Thyroid gland (tissue), 4 donors: ENCODE measurements around the gene FYB1. TPM values are rescaled to one million over a fixed set of nuclear protein-coding genes. Genes with fewer than 3 reads are reported as not detected.

Experiments used
- DNase-seq, 2 donors: peaks; one replicate each; pipeline ENCODE4 v3.0.0-alpha.2; 2019
- H3K27ac ChIP-seq, 3 donors: fragments of 200-600 bp; sonication (generic); 1 replicate in 2 of 3; 2 replicates in 1 of 3; pipeline ENCODE4 v1.5.1; 2016 to 2019; ENCODE audit warnings: mild to moderate bottlenecking in 1 of 3, moderate library complexity in 1 of 3
- H3K27me3 ChIP-seq: fragments of 200-600 bp; sonication (generic); one replicate; pipeline ENCODE4 v1.5.1; 2019
- H3K36me3 ChIP-seq, 2 donors: fragments of 200-600 bp; sonication (generic); one replicate each; pipeline ENCODE4 v1.5.1; 2016 to 2019
- H3K4me1 ChIP-seq, 2 donors: fragments of 200-600 bp; sonication (generic); one replicate each; pipeline ENCODE4 v1.5.1; 2017 to 2019
- H3K4me3 ChIP-seq, 3 donors: fragments of 200-600 bp; sonication (generic); replicated peaks in 1 of 3; 1 replicate in 2 of 3; 2 replicates in 1 of 3; pipeline ENCODE4 v1.5.1; 2016; ENCODE audit warnings: mild to moderate bottlenecking in 1 of 3
- H3K9me3 ChIP-seq: fragments of 200-600 bp; sonication (generic); one replicate; pipeline ENCODE4 v1.5.1; 2017
- POLR2A ChIP-seq, 2 donors: fragments of 450-650 bp; IDR thresholded peaks; one replicate each; pipeline ENCODE4 v1.6.1; 2017; ENCODE audit warnings: antibody characterized with exemption in 2 of 2, mild to moderate bottlenecking in 2 of 2, moderate library complexity in 1 of 2
- WGBS, 2 donors: methylation state at CpG; one replicate each; pipeline ENCODE4 v1.1.5; 2017; 5-methylcytosine and 5-hydroxymethylcytosine counted together
- intact Hi-C: fragments of 100-400 bp; cut with DNase I; formaldehyde crosslinking; loops from one replicate; pipeline ENCODE4 v1.15.1; 2023
- total RNA-seq, 4 donors: library from RNA; depleted of rRNA; stranded (reverse); fragments of >200 nt; gene quantifications; one replicate each; pipeline ENCODE4 v1.2.3, GENCODE V29; 2016
- TF ChIP-seq, protein P1 (sequence below), 6 experiments: fragments of 200-600 bp in 3 of 6; fragments of 450-650 bp in 3 of 6; sonication (generic) in 3 of 6; IDR thresholded peaks; one replicate each; pipeline ENCODE4 v1.5.1; 2016 to 2019; ENCODE audit warnings: antibody characterized with exemption in 6 of 6, mild to moderate bottlenecking in 2 of 6, inconsistent platforms in 1 of 6, moderate library complexity in 1 of 6

FYB1 gene
- total RNA-seq, 4 donors from 2014 or later = 2.4 to 15.6 (median 3.7) TPM

GRCh38 chr5:39132792-39133191 lies 86.6 kb downstream of the FYB1 start:
- H3K9me3 ChIP-seq = no peaks in the 10 kb centered on the region
- no peaks in the 10 kb centered on the region for H3K4me1 ChIP-seq
- no peak overlapping the region for H3K27ac ChIP-seq
- WGBS, 2 donors = 90 to 94% methylated on average over 3 of the region's 3 CpGs
- H3K4me3 ChIP-seq = no peak overlapping the region
- TF ChIP-seq POLR2A (IDR thresholded peaks at IDR 0.05) = no peak
- H3K27me3 ChIP-seq = no peaks in the 10 kb centered on the region
- DNase-seq = no peak
- intact Hi-C loops = no loop called here
- H3K36me3 ChIP-seq = no peaks in the 10 kb centered on the region

- no peak for TF ChIP-seq POLR2A (IDR thresholded peaks at IDR 0.05)
- TF ChIP-seq, protein P1, sequence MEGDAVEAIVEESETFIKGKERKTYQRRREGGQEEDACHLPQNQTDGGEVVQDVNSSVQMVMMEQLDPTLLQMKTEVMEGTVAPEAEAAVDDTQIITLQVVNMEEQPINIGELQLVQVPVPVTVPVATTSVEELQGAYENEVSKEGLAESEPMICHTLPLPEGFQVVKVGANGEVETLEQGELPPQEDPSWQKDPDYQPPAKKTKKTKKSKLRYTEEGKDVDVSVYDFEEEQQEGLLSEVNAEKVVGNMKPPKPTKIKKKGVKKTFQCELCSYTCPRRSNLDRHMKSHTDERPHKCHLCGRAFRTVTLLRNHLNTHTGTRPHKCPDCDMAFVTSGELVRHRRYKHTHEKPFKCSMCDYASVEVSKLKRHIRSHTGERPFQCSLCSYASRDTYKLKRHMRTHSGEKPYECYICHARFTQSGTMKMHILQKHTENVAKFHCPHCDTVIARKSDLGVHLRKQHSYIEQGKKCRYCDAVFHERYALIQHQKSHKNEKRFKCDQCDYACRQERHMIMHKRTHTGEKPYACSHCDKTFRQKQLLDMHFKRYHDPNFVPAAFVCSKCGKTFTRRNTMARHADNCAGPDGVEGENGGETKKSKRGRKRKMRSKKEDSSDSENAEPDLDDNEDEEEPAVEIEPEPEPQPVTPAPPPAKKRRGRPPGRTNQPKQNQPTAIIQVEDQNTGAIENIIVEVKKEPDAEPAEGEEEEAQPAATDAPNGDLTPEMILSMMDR (IDR thresholded peaks at IDR 0.05) = no peak
- Histone ChIP-seq H3K4me1 (no peaks in the 10 kb centered on the region), H3K9me3 (no peaks in the 10 kb centered on the region), H3K4me3 (no peak overlapping the region), H3K27ac (no peak overlapping the region), H3K27me3 (no peaks in the 10 kb centered on the region), H3K36me3 (no peaks in the 10 kb centered on the region)
- DNase-seq = no peak
- intact Hi-C loops = no loop called here
- 73 to 80% methylated on average over 3 of the region's 3 CpGs for WGBS, 2 donors
Measured at GRCh38 chr5:39132128-39132447, 87.3 kb downstream of the FYB1 start.

DNA sequence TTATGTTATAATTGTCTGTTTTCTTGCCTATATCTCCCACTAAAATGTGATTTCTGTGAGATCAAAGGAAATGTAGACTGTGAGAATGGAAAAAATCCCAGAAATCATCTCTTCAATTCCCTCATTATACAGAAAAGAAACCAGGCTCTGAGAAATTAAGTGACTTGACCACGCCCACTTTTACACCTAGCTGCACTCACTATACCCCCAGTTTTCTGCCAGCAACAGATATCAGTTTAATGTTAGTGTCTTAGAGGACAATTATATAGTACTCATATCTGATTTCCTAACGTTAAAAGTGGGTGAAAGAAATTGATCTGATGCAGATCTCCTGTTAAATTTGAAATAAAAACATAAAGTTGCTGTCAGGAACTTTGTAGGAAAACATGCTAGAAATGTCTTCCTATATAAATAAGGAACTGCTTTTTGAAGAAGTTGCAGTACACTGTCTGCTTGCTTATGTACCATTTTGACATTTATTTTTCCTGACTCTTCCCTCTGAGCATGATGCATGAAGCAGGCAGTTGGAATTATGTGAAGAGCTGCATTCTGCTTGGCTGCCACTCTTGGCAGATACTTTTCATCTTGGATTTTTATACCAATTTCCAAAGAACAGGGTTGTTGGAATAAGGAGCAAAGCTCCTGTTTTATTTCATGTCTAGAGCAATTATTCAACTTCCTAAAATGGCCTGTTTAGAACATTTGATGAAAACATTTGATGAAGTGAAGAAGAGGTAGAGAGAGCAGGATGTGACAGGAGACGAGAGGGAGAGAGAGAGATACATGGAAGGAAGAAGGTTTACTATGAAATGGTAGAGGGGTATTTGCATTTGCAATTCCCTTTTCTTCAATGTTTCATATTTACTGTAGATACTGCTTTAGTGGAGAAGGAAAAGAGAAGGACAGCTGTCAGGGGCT lies 87.9 kb downstream of the FYB1 start:
- WGBS, 2 donors = 74 to 75% methylated on average over 3 of the region's 3 CpGs
- Histone ChIP-seq H3K36me3 (no peaks in the 10 kb centered on the region), H3K4me1 (no peaks in the 10 kb centered on the region), H3K4me3 (no peak overlapping the region), H3K27me3 (no peaks in the 10 kb centered on the region), H3K27ac (no peak overlapping the region), H3K9me3 (no peaks in the 10 kb centered on the region)
- no peak for DNase-seq
- intact Hi-C loops = no loop called here
- TF ChIP-seq, protein P1 (IDR thresholded peaks at IDR 0.05) = no peak
- TF ChIP-seq POLR2A (IDR thresholded peaks at IDR 0.05) = no peak

DNA sequence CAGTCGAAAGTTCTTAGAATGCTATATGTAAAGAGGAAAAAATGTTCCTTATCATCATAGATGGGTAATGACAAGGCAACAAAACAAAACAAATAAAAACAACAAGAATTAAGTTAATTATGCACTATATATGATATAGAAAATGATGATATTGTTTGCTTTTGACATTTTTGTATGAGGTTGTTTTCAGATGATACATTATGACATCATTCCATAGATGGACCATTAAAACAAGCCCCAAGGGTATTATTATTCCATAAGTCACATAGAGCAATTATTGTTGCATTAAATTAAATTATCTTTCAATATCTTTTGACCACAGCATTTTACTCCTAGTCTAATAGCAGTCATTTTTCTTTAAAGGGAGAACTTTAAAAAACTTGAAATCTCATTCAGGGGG lies 88.6 kb downstream of the FYB1 start:
- intact Hi-C loops = no loop called here
- H3K4me3 ChIP-seq = no peak overlapping the region
- TF ChIP-seq POLR2A (IDR thresholded peaks at IDR 0.05) = no peak
- TF ChIP-seq, protein P1 (IDR thresholded peaks at IDR 0.05) = no peak
- no peaks in the 10 kb centered on the region for H3K27me3 ChIP-seq
- H3K36me3 ChIP-seq = no peaks in the 10 kb centered on the region
- 89 to 95% methylated on average over 1 of the region's 1 CpG for WGBS, 2 donors
- no peak overlapping the region for H3K27ac ChIP-seq
- H3K4me1 ChIP-seq = no peaks in the 10 kb centered on the region
- no peaks in the 10 kb centered on the region for H3K9me3 ChIP-seq
- DNase-seq = no peak

DNA sequence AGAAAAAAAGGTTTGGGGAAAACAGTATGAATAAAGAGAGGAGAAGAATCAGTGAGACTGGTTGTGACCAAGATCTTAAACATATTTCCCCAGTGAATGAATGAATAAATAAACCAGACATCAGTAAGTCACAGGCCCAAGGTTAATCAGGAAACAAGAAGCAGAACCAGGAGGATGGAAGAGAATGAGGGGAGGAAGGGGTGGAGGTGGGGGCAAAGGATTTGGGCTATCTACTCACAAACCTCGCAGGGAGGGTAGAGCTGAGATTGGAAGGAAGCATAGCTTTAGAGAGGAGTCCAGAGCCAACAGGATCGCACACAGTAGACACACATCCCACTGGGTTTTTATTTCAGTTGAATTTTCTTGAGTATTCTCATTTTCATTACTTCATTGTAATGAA lies 97.4 kb downstream of the FYB1 start:
- 81 to 82% methylated on average over 2 of the region's 2 CpGs for WGBS, 2 donors

More for the DNA sequence above, 97.4 kb downstream of the FYB1 start:
- Histone ChIP-seq H3K27me3 (no peaks in the 10 kb centered on the region), H3K4me3 (no peak overlapping the region), H3K27ac (no peak overlapping the region), H3K4me1 (no peaks in the 10 kb centered on the region), H3K9me3 (no peaks in the 10 kb centered on the region), H3K36me3 (no peaks in the 10 kb centered on the region)
- DNase-seq = no peak
- no peak for TF ChIP-seq POLR2A (IDR thresholded peaks at IDR 0.05)
- TF ChIP-seq, protein P1 (IDR thresholded peaks at IDR 0.05) = no peak
- intact Hi-C loops = no loop called here
